Measurements from ENCODE around the gene YWHAE. TPM values are rescaled to one million over a fixed set of nuclear protein-coding genes. Genes with fewer than 3 reads are reported as not detected.

The YWHAE gene
- total RNA-seq, 1 experiment from 2014 or later, result 1,282 TPM

DNA sequence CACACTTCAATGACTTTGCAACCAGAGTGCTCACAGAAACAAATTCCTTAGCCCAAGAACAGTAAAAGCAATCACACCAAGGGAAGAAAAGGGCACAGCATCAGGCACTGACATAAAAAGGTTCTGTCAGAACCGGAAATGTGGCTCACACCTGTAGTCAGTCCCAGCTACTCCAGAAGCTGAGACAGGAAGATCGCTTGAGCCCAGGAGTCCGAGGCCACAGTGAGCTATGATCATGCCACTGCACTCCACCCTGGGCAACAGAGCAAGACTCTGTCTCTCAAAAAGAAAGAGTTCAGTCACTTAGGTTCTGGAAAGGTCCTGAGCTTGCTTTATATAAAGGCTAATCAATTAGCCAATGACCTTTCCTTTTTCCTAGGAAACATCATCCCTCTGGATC, 22.7 kb downstream of the YWHAE start:
- H2AK5ac ChIP-seq (ENCODE audit: insufficient read length, low read length), result no peak overlapping the region
- H3K9me3 Mint-ChIP-seq, result no peaks in the 10 kb centered on the region
- no peak overlapping the region for H3K23ac ChIP-seq (ENCODE audit: insufficient read length, low read depth, low read length)
- no peaks in the 10 kb centered on the region for H4K20me1 ChIP-seq (ENCODE audit: control insufficient read depth, insufficient read depth, insufficient read length)
- no peak overlapping the region for H3T11ph ChIP-seq (ENCODE audit: low read length)
- no peak overlapping the region for H2BK20ac ChIP-seq (ENCODE audit: low read depth, low read length, poor library complexity, severe bottlenecking)
- no peak overlapping the region for H2BK12ac ChIP-seq (ENCODE audit: insufficient read length, low read depth, low read length)
- peak overlapping the region in 2 of 3 experiments; percentile 39 to 67; a peak in 2 of 7 replicates for H3K27ac Mint-ChIP-seq
- H4K5ac ChIP-seq (ENCODE audit: insufficient read length, low read depth, low read length), result no peak overlapping the region
- no peaks in the 10 kb centered on the region for H3K23me2 ChIP-seq (ENCODE audit: insufficient read length, low read depth, low read length, poor library complexity, severe bottlenecking)
- H3K36me3 Mint-ChIP-seq (ENCODE audit: insufficient read depth in 1 of 3, low read depth in 3 of 3), result peaks cover 5 to 34% (median 22%) of the 10 kb centered on the region in 3 experiments; a peak in 6 of 7 replicates
- H2AFZ ChIP-seq (ENCODE audit: low read length), result no peak overlapping the region
- H3K56ac ChIP-seq (ENCODE audit: insufficient read length, low read depth, low read length), result no peak overlapping the region
- no peak overlapping the region for H3K4ac ChIP-seq (ENCODE audit: low read depth, low read length)
- no peak overlapping the region for H3K14ac ChIP-seq (ENCODE audit: insufficient read depth, low read length)
- no peak overlapping the region for H3K4me3 Mint-ChIP-seq
- H3K4me1 ChIP-seq (ENCODE audit: insufficient read depth, low read length), result no peaks in the 10 kb centered on the region; the same call in 1 of the 2 replicates
- no peak overlapping the region for H4K91ac ChIP-seq (ENCODE audit: insufficient read length, low read depth, low read length)
- no CpG with 5 or more reads among the region's 3 CpGs for WGBS (ENCODE audit: extremely low coverage, insufficient read length, low lambda C conversion rate)
- TF ChIP-seq, protein P1, sequence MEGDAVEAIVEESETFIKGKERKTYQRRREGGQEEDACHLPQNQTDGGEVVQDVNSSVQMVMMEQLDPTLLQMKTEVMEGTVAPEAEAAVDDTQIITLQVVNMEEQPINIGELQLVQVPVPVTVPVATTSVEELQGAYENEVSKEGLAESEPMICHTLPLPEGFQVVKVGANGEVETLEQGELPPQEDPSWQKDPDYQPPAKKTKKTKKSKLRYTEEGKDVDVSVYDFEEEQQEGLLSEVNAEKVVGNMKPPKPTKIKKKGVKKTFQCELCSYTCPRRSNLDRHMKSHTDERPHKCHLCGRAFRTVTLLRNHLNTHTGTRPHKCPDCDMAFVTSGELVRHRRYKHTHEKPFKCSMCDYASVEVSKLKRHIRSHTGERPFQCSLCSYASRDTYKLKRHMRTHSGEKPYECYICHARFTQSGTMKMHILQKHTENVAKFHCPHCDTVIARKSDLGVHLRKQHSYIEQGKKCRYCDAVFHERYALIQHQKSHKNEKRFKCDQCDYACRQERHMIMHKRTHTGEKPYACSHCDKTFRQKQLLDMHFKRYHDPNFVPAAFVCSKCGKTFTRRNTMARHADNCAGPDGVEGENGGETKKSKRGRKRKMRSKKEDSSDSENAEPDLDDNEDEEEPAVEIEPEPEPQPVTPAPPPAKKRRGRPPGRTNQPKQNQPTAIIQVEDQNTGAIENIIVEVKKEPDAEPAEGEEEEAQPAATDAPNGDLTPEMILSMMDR (conservative IDR thresholded peaks at IDR 0.05), result no peak
- H2BK15ac ChIP-seq (ENCODE audit: low read depth, low read length), result no peak overlapping the region
- H3K4me1 Mint-ChIP-seq, result peaks cover 48 to 60% of the 10 kb centered on the region in 2 experiments
- no peaks in the 10 kb centered on the region for H3K27me3 Mint-ChIP-seq (ENCODE audit: low read depth)
- H3K18ac ChIP-seq (ENCODE audit: insufficient read length, low read depth, low read length), result no peak overlapping the region
- H2BK5ac ChIP-seq (ENCODE audit: insufficient read length, low read length), result no peak overlapping the region
- H3K9me3 ChIP-seq (ENCODE audit: control insufficient read depth, low read depth, low read length), result no peaks in the 10 kb centered on the region
- no peak overlapping the region for H3K9ac ChIP-seq (ENCODE audit: extremely low read depth, insufficient read length, low read length)
- peaks cover 4% of the 10 kb centered on the region for H3K79me1 ChIP-seq (ENCODE audit: insufficient read depth, low read depth, low read length, poor library complexity, severe bottlenecking)
- no peak overlapping the region for H3K4me2 ChIP-seq (ENCODE audit: insufficient read depth, insufficient read length, low read length)
- DNase-seq, result no peak
- H4K8ac ChIP-seq (replicated peaks; ENCODE audit: insufficient read length, low read depth, low read length), result no peak overlapping the region
- H3K27ac ChIP-seq (ENCODE audit: insufficient read length, low read depth, low read length), result no peak overlapping the region
- H2BK120ac ChIP-seq (ENCODE audit: low read depth, low read length, poor library complexity, severe bottlenecking), result no peak overlapping the region
- H3K79me2 ChIP-seq (ENCODE audit: insufficient read depth, low read length), result peaks cover 95% of the 10 kb centered on the region
- H3K27me3 ChIP-seq (ENCODE audit: insufficient read depth, low read length), result no peaks in the 10 kb centered on the region

Measured in H9 (cell line).